HEK293 (cell line): ENCODE measurements around the gene SDC1.

Experiments used
- CTCF ChIA-PET: fragments of 350-600 bp; formaldehyde crosslinking; extraction: SDS; loops from one replicate; lab custom pipeline; 2021; ENCODE audit warnings: antibody characterized with exemption; lab: Yijun Ruan, JAX
- POLR2A ChIA-PET: fragments of 300-600 bp; formaldehyde crosslinking; extraction: SDS; loops from one replicate; lab custom pipeline; 2020; ENCODE audit warnings: antibody characterized with exemption, inconsistent platforms; lab: Yijun Ruan, JAX
- H3K27ac ChIP-seq: fragments of 200-500 bp; sonication (Bioruptor generic); 2 replicates; pipeline ENCODE4 v1.5.1; 2014; ENCODE audit warnings: low read depth, low read length, control low read depth, inconsistent platforms; ENCODE audit errors: extremely low read depth
- H3K36me3 ChIP-seq, 2 experiments: fragments of 200-500 bp in 1 of 2; sonication (Bioruptor generic) in 1 of 2; 1 replicate in 1 of 2; 2 replicates in 1 of 2; pipeline ENCODE4 v1.5.1; 2014 to 2017; ENCODE audit warnings: inconsistent platforms in 2 of 2, low read length in 2 of 2; ENCODE audit not compliant: control insufficient read depth in 2 of 2, insufficient read depth in 1 of 2
- H3K4me1 ChIP-seq: fragments of 200-500 bp; sonication (Bioruptor generic); 2 replicates; pipeline ENCODE4 v1.5.1; 2014; ENCODE audit warnings: mild to moderate bottlenecking, low read length, inconsistent platforms; ENCODE audit not compliant: control insufficient read depth, insufficient read depth
- H3K4me3 ChIP-seq: 2 replicates; pipeline ENCODE4 v1.5.1; 2011; ENCODE audit warnings: low read depth, mild to moderate bottlenecking, control low read depth, low read length, moderate library complexity
- H3K9me3 ChIP-seq: fragments of 200-500 bp; sonication (Bioruptor generic); 2 replicates; pipeline ENCODE4 v1.5.1; 2014; ENCODE audit warnings: low read depth, low read length, inconsistent platforms; ENCODE audit not compliant: control insufficient read depth, insufficient read depth
- BCL11B ChIP-seq: fragments of 450-650 bp; formaldehyde crosslinking; IDR thresholded peaks from 2 replicates; pipeline ENCODE4 v1.5.1; 2016; ENCODE audit warnings: low read depth, missing biosample characterization, missing genetic modification characterization
- KLF17 ChIP-seq: fragments of 450-650 bp; formaldehyde crosslinking; IDR thresholded peaks from 2 replicates; pipeline ENCODE4 v1.5.1; 2016; ENCODE audit warnings: missing biosample characterization, missing genetic modification characterization
- PBX3 ChIP-seq: sonication (generic); formaldehyde crosslinking; IDR thresholded peaks from 2 replicates; pipeline ENCODE4 v1.8.1; 2022; ENCODE audit warnings: mild to moderate bottlenecking, moderate library complexity, missing genetic modification reagents
- PRDM2 ChIP-seq: fragments of 450-650 bp; formaldehyde crosslinking; IDR thresholded peaks from 2 replicates; pipeline ENCODE4 v1.5.1; 2016; ENCODE audit warnings: missing biosample characterization, missing genetic modification characterization, borderline replicate concordance
- TSHZ1 ChIP-seq: fragments of 450-650 bp; formaldehyde crosslinking; IDR thresholded peaks from 2 replicates; pipeline ENCODE4 v1.5.1; 2016; ENCODE audit warnings: missing biosample characterization, missing genetic modification characterization, borderline replicate concordance
- WT1 ChIP-seq: fragments of 450-650 bp; formaldehyde crosslinking; IDR thresholded peaks from 2 replicates; pipeline ENCODE4 v1.5.1; 2016; ENCODE audit warnings: missing biosample characterization, missing genetic modification characterization
- ZNF10 ChIP-seq: fragments of 450-650 bp; formaldehyde crosslinking; IDR thresholded peaks from 2 replicates; pipeline ENCODE4 v1.5.1; 2017; ENCODE audit warnings: missing biosample characterization, missing genetic modification characterization
- ZNF112 ChIP-seq: fragments of 450-650 bp; formaldehyde crosslinking; IDR thresholded peaks from 2 replicates; pipeline ENCODE4 v1.5.0; 2017; ENCODE audit warnings: missing biosample characterization, missing genetic modification characterization
- ZNF140 ChIP-seq: fragments of 450-650 bp; formaldehyde crosslinking; IDR thresholded peaks from 2 replicates; pipeline ENCODE4 v1.5.1; 2016; ENCODE audit warnings: missing biosample characterization, missing genetic modification characterization
- ZNF2 ChIP-seq: fragments of 450-650 bp; formaldehyde crosslinking; IDR thresholded peaks from 2 replicates; pipeline ENCODE4 v1.5.1; 2016; ENCODE audit warnings: missing biosample characterization, missing genetic modification characterization
- ZNF248 ChIP-seq: fragments of 450-650 bp; formaldehyde crosslinking; IDR thresholded peaks from 2 replicates; pipeline ENCODE4 v1.5.1; 2017; ENCODE audit warnings: missing biosample characterization, missing genetic modification characterization
- ZNF366 ChIP-seq: fragments of 450-650 bp; formaldehyde crosslinking; conservative IDR thresholded peaks from 2 replicates; pipeline ENCODE4 v1.5.1; 2016; ENCODE audit warnings: missing biosample characterization, missing genetic modification characterization
- ZNF555 ChIP-seq: fragments of 450-650 bp; formaldehyde crosslinking; conservative IDR thresholded peaks from 2 replicates; pipeline ENCODE4 v1.5.1; 2017; ENCODE audit warnings: missing biosample characterization, mild to moderate bottlenecking, missing genetic modification characterization, inconsistent platforms
- ZNF571 ChIP-seq: fragments of 450-650 bp; formaldehyde crosslinking; IDR thresholded peaks from 2 replicates; pipeline ENCODE4 v1.5.0; 2017; ENCODE audit warnings: missing biosample characterization, missing genetic modification characterization
- ZNF626 ChIP-seq: fragments of 450-650 bp; sonication (Bioruptor Pico); formaldehyde crosslinking; IDR thresholded peaks from 2 replicates; pipeline ENCODE4 v1.5.1; 2018; ENCODE audit warnings: missing biosample characterization, missing genetic modification characterization, inconsistent platforms
- ZNF654 ChIP-seq: fragments of 450-650 bp; formaldehyde crosslinking; IDR thresholded peaks from 2 replicates; pipeline ENCODE4 v1.5.1; 2016; ENCODE audit warnings: low read depth, missing biosample characterization, missing genetic modification characterization
- ZNF768 ChIP-seq: fragments of 450-650 bp; formaldehyde crosslinking; IDR thresholded peaks from 2 replicates; pipeline ENCODE4 v1.5.1; 2018; ENCODE audit warnings: missing biosample characterization, mild to moderate bottlenecking, missing genetic modification characterization
- ZSCAN4 ChIP-seq: fragments of 450-650 bp; formaldehyde crosslinking; IDR thresholded peaks from 2 replicates; pipeline ENCODE4 v1.5.1; 2017; ENCODE audit warnings: missing biosample characterization, missing genetic modification characterization

SDC1 gene

GRCh38 chr2:20218331-20219320, 6.3 kb downstream of the SDC1 start:
- ChIA-PET POLR2A (no interaction called here), CTCF (no interaction called here)
- H3K4me3 ChIP-seq: no peak overlapping the region
- no peaks in the 10 kb centered on the region for H3K9me3 ChIP-seq
- H3K27ac ChIP-seq: no peak overlapping the region
- peaks cover 0 to 23% of the 10 kb centered on the region in 2 experiments; a peak in 2 of 3 replicates for H3K36me3 ChIP-seq
- H3K4me1 ChIP-seq: peaks cover 17% of the 10 kb centered on the region
- TF ChIP-seq ZSCAN4 (peak; percentile 97), ZNF248 (tag by site-specific recombination) (no peak)

- H3K27ac ChIP-seq: no peak overlapping the region
- ChIA-PET CTCF (no interaction called here), POLR2A (interaction anchor here (0.6 kb wide), 1 partner anchor 110 kb away, joined by 5 read pairs; no protein-coding TSS in a partner anchor)
- no peaks in the 10 kb centered on the region for H3K9me3 ChIP-seq
- peaks cover 18% of the 10 kb centered on the region for H3K4me1 ChIP-seq
- no peak overlapping the region for H3K4me3 ChIP-seq
- H3K36me3 ChIP-seq: peaks cover 0 to 23% of the 10 kb centered on the region in 2 experiments; a peak in 2 of 3 replicates
- TF ChIP-seq PRDM2 (no peak), ZNF112 (tag by site-specific recombination) (no peak), ZNF768 (no peak), ZNF571 (no peak), ZNF555 (no peak), PBX3 (CRISPR knock-in tag) (no peak), KLF17 (no peak), WT1 (tag by site-specific recombination) (no peak), ZNF2 (tag by site-specific recombination) (no peak), ZNF10 (tag by site-specific recombination) (no peak), ZNF626 (no peak), TSHZ1 (tag by site-specific recombination) (no peak), BCL11B (tag by site-specific recombination) (no peak), ZNF654 (tag by site-specific recombination) (no peak), ZNF366 (no peak), ZNF140 (tag by site-specific recombination) (no peak)
These were observed 7.6 kb downstream of the SDC1 start for GRCh38 chr2:20217041-20217970.
